ENCODE data around the gene KIRREL1. TPM values are rescaled to one million over a fixed set of nuclear protein-coding genes. Genes with fewer than 3 reads are reported as not detected.

Gene KIRREL1
- total and polyA plus RNA-seq, 5 experiments from 2014 or later, result not detected

DNA sequence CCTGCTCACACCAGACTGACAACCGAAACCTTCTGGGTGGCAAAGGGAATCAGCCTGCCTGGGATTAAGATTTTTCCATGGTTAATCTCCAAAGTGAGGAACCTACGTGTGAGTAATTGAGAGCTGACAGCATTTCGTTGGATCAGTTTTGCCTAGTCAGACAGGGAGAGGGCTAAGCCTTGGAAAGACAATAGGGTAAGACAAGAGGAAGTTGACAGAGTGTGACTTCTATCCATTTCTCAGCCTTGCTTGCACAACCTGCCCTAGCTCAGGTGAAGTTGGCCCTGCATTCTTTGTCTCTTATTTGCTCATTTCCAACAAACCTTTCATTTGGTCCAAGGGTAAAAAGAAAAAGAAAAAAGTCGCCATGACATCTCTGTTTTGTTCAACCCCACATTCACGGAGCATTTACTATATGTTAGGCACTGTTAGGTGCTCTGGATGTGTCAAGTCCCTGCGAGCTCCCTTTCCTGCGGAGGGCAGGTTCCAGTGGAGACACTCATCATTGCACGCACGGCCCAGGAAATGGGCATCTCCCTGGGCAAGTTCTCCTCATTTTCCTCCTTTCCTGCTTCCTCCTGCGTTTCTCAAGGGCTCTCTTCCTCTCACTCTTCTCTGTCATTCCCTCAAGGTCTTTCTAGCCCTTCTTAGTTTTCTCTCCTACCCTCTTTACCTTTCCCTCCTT, 23.3 kb downstream of the KIRREL1 start:
- H3K4me1 Mint-ChIP-seq, result peaks cover 0 to 6% (median under 1%) of the 10 kb centered on the region in 4 donors
- no peaks in the 10 kb centered on the region for H3K36me3 Mint-ChIP-seq
- peaks cover 2 to 20% (median 16%) of the 10 kb centered on the region in 5 donors for H3K27me3 Mint-ChIP-seq
- DNase-seq (no peak), ATAC-seq (no peak)
- H3K4me3 Mint-ChIP-seq, result no peak overlapping the region
- no peaks in the 10 kb centered on the region for H3K9me3 Mint-ChIP-seq
- no peak overlapping the region for H3K27ac Mint-ChIP-seq
- POLR2A ChIA-PET, result no interaction called here

DNA sequence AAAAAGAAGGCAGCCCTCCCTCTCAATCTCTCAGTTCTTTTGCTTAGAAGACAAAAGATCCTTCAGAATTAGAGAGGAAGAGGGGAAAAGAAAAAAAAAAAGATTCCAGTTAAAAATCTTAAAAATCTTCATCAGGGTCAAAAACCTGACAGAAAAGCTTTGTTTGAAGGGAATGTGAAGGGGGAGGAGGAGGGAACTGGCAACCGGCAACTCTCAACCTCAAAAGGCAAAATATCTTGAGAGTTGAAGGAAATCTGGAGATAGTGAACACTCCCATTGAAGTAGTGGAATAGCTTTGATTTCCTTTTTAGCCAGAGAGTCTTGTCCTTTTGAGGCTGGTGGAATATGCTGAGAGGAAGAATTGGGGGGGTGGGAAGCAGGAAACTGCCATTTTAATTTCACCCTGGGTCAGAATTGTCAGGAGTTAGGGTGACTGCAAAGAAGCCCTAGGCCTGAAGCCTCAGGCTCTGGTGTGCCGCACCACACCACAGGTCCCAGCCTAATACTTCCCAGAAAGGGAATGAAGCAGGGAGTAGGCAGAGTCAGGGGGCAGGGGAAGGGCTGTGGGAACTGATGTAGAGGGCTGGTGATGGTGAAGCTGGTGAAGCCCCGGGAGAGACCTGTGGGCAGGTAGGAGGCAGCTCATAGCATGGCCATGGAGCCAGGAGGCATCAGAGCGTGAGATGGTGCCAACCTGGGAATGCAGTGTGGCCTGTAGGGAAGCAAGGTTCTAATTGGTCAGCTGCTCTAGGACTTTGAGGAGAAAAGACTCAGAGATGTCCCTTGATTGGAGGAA, 24.6 kb downstream of the KIRREL1 start:
- peaks cover 0 to 6% (median under 1%) of the 10 kb centered on the region in 4 donors for H3K4me1 Mint-ChIP-seq
- peaks cover 2 to 20% (median 16%) of the 10 kb centered on the region in 5 donors for H3K27me3 Mint-ChIP-seq
- no peak overlapping the region for H3K27ac Mint-ChIP-seq
- no peaks in the 10 kb centered on the region for H3K36me3 Mint-ChIP-seq
- ATAC-seq (no peak), DNase-seq (no peak)
- H3K9me3 Mint-ChIP-seq, result no peaks in the 10 kb centered on the region
- H3K4me3 Mint-ChIP-seq, result no peak overlapping the region
- POLR2A ChIA-PET, result no interaction called here

DNA sequence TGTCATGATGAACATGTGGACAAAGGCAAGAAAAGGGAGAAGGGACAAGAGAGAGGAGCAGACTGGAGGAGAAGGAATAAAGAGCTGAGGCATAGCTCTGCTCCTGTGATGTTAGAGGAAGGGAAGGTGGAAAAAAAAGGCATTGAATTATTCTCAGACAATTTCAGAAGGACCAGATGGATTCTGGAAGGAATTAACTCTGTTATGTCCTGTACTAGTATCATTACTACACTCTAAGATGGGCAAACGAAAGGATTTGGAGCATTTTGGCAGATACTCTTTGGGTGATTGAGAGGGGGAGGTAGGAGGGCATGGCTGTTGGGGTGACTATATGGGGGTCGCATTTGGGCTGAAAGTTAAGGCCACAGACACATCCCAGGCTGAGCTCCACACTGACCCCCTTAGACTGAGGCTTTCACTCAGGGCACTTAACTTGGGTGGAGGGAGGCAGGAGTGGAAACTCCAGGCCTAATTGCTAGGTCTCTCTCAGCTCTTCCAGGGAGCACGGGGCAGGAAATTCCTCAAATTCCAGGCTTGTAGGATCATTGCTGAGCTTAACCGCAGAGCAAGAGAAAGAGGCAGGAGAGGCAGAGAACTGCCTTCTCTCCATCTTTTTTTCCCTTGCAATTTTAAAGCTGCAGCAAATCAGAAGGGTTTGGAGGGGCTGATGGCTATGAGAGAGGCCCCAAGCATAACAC, 25.9 kb downstream of the KIRREL1 start:
- H3K36me3 Mint-ChIP-seq, result no peaks in the 10 kb centered on the region
- H3K27ac Mint-ChIP-seq, result no peak overlapping the region
- POLR2A ChIA-PET, result no interaction called here

DNA sequence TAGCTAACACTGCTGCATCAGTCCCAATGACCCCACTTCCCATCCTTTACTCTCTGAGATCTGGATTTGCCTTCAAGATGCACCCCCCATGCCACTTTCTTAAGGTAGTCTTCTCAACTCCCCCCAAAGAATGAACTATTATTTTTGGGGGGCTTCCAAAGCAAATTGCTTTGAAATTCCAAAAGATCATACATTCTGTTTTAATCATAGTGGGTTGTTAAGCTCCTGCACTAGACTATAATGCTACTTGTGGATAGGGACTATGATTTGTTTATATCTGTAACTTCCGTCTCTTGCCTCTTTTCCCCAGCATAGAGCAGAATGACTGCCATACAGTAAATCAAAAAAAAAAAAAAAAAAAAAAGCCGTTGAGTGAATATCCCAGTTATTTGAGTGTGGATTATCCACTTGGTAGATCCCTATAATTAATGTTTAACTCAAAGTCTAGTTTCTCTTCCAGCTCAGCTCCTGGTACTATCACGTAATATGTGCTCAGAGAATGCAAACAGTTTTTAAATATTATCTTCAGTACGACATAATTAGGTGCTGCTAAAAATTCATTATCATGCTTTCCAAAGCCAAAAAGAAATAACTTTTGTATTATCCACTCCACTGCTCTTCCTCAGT, 26.9 kb downstream of the KIRREL1 start:
- H3K4me1 Mint-ChIP-seq, result no peaks in the 10 kb centered on the region
- ATAC-seq (no peak), DNase-seq (no peak)
- H3K27ac Mint-ChIP-seq, result no peak overlapping the region
- no peak overlapping the region for H3K4me3 Mint-ChIP-seq
- peaks cover 4 to 20% (median 16%) of the 10 kb centered on the region in 5 donors for H3K27me3 Mint-ChIP-seq
- H3K36me3 Mint-ChIP-seq, result no peaks in the 10 kb centered on the region
- POLR2A ChIA-PET, result no interaction called here
- no peaks in the 10 kb centered on the region for H3K9me3 Mint-ChIP-seq

More for the DNA sequence above, 25.9 kb downstream of the KIRREL1 start:
- Mint-ChIP-seq H3K4me3 (no peak overlapping the region), H3K4me1 (no peaks in the 10 kb centered on the region), H3K27me3 (peaks cover 3 to 20% (median 16%) of the 10 kb centered on the region in 5 donors), H3K9me3 (no peaks in the 10 kb centered on the region)
- DNase-seq (no peak), ATAC-seq (no peak)

DNA sequence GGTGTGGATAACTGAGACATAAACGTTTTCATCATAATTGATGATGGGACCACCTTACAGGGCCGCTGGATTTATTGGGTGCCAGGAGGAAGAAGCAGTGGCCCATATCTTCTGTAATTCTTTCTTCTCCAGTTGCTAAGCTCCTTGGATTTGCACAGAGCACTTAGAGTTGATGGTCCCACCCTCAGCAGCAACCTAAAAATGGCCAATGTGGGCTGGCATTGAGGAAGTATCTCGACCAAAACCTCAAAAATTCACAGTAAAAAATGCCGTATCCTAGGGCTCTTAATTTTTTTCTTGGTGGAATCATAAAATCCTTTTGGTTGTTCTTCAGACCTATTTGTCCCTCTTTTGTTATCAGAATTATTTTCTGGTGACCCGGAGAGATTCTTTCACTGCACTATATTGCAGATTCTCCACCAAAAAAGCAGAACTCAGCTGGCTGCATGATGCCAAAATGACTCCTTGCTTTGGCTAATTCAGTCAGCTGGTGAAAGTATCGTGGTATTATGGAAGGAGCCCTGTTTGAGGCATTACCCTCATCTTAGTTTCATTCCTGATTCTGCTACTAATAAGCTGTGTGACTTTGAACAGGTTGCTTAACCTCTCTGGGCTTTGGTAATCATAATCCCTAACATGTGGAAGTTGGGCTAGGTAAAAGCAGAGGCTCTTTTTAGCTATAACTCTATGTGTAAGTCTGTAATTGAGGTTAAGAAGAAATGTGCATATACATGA, 27.6 kb downstream of the KIRREL1 start:
- H3K4me1 Mint-ChIP-seq, result no peaks in the 10 kb centered on the region
- no peaks in the 10 kb centered on the region for H3K9me3 Mint-ChIP-seq
- no peaks in the 10 kb centered on the region for H3K36me3 Mint-ChIP-seq
- POLR2A ChIA-PET, result no interaction called here
- H3K27ac Mint-ChIP-seq, result no peak overlapping the region
- H3K4me3 Mint-ChIP-seq, result no peak overlapping the region
- DNase-seq (no peak), ATAC-seq (no peak)
- peaks cover 4 to 21% (median 13%) of the 10 kb centered on the region in 5 donors for H3K27me3 Mint-ChIP-seq

DNA sequence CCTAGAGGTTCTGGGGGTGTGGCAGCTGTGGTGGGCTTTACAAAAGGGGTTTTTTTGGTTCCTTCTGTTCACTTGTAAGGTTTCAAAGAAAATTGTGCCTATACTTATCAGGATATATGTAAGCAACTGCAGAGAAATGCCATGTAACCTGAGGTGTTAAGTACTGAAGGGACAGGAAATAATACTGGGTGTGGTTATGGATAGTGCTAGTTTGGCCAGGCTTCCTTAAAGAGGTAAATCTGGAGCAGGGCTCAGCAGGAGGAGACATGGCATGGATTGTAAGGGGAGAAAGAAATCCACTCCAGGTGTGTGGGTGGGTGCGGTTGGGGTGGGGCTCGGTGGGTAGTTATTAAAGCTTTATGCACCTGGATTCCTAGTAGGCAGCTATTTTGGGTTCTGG, 28.3 kb downstream of the KIRREL1 start:
- no peaks in the 10 kb centered on the region for H3K4me1 Mint-ChIP-seq
- H3K9me3 Mint-ChIP-seq, result no peaks in the 10 kb centered on the region
- H3K27me3 Mint-ChIP-seq, result peaks cover 2 to 21% (median 13%) of the 10 kb centered on the region in 5 donors
- H3K4me3 Mint-ChIP-seq, result no peak overlapping the region
- POLR2A ChIA-PET, result no interaction called here
- H3K36me3 Mint-ChIP-seq, result no peaks in the 10 kb centered on the region
- ATAC-seq, result no peak
- DNase-seq, result no peak
- H3K27ac Mint-ChIP-seq, result no peak overlapping the region

DNA sequence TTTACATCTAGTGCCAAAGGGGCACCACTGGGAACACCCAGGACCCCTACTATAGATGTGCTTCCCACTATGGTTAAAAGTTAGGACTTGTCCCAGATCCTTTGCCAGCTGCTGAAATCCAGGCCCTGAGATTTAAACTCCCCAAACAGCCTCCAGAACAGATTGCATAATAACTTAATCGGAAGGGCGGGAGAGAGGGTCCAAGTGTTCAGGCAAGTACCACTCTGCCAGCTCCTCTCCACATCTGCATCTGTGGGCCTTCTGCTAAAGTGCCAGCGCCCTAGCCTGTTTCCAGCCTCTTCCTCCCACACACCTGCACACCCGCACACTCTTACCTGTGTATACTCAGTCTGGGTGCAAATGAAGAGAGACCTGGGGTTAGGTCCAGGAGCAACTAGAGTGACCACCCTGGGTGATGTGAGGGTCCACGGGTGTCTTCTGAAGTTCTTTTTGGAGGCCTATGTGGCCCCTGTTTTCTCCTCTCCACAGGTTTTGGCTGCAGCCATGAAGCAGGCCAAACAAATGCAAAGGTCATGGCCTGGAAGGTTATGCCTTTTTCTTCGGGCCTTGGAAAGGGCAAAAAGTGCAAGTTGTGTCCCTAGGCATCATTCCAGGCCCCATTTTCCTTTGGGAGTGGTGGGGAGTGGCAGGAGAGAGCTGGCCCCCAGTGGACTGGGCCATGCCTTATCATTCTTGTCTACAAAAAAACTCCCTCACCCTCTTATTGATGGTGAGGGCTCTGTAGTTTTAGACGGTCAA, 29.3 kb downstream of the KIRREL1 start:
- ATAC-seq, result no peak
- H3K27ac Mint-ChIP-seq, result no peak overlapping the region

DNA sequence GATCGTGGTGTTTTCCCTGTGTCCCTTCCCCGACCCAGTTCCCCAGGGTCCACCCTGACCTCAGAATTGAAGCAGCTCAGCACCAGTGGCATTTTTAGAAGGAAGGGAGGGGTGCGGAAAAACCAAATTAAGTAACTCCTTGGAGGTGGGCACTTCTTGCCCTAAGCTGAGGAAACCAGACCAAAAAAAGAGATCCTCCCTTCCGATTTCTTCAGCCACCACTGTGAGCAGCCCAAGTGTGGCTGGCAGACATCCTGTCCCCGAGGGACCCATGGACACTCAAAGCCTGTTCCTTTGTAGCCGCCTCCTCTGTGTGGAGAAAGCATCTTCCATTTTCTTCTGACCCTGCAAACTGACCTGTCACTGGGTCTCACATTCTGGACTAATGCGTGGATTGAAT, 31.3 kb downstream of the KIRREL1 start:
- POLR2A ChIA-PET, result no interaction called here
- no peak overlapping the region for H3K27ac Mint-ChIP-seq

More for the DNA sequence above, 29.3 kb downstream of the KIRREL1 start:
- DNase-seq, result no peak
- POLR2A ChIA-PET, result no interaction called here
- Mint-ChIP-seq H3K36me3 (no peaks in the 10 kb centered on the region), H3K4me3 (no peak overlapping the region), H3K27me3 (peaks cover 2 to 17% (median 10%) of the 10 kb centered on the region in 5 donors), H3K4me1 (no peaks in the 10 kb centered on the region), H3K9me3 (no peaks in the 10 kb centered on the region)

DNA sequence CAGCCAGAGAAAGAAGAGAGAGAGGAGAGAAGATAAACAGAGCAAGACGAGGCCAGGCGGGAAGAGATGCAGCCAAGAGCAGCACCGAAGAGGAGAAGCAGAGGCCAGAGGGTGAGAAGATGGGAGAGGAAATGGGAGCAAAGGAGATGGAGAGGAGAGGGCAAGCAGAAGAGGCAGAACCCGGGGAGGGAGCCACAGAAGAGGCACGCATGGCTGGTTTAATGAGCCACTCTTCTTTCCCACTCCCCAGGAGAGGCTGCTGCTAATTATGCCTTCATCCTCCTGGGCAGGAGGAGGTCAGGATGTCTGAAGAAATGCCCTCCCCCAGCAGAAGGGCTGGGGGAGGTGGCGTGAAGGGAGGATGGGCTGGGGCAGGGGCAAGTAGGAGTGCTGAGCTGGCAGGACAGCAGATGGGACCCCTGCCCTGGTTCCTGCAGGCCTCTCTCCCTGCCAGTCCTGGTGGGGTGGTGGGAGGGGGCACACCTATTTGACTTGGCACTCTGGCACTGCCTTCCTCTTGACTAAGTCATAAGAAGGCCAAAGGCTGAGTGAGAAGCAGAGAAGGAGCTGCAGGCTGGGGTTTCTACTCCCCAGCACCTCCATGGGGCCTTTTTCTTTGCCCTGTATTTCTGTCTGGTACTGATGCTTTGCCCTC, 32.3 kb downstream of the KIRREL1 start:
- H3K4me1 Mint-ChIP-seq, result no peaks in the 10 kb centered on the region
- no peaks in the 10 kb centered on the region for H3K9me3 Mint-ChIP-seq
- DNase-seq (no peak), ATAC-seq (no peak)
- H3K36me3 Mint-ChIP-seq, result no peaks in the 10 kb centered on the region
- POLR2A ChIA-PET, result no interaction called here
- H3K27ac Mint-ChIP-seq, result no peak overlapping the region
- peaks cover 0 to 5% (median 2%) of the 10 kb centered on the region in 5 donors for H3K27me3 Mint-ChIP-seq
- no peak overlapping the region for H3K4me3 Mint-ChIP-seq

More for the DNA sequence above, 31.3 kb downstream of the KIRREL1 start:
- DNase-seq (no peak), ATAC-seq (no peak)
- no peaks in the 10 kb centered on the region for H3K9me3 Mint-ChIP-seq
- H3K36me3 Mint-ChIP-seq, result no peaks in the 10 kb centered on the region
- no peak overlapping the region for H3K4me3 Mint-ChIP-seq
- peaks cover 0 to 9% (median 4%) of the 10 kb centered on the region in 5 donors for H3K27me3 Mint-ChIP-seq
- no peaks in the 10 kb centered on the region for H3K4me1 Mint-ChIP-seq

DNA sequence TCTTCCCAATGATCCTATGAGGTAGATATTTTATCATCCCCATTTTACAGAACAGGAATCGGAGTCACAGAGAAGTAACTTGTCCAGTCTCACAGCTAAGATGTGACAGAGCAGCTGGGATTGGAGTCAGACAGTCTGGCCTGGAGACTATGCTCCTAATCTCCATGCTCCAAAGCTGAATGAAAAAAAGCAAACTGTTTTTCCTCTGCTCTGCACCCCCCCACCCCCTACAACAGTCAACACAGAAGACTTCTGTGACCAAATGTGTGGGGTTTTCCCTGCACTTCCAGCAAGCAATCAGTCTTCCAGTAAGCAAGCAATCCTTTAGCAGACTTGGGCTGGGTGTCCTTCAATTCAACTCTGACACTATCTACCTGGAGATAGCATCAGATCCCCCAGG, 33.2 kb downstream of the KIRREL1 start:
- Mint-ChIP-seq H3K4me1 (no peaks in the 10 kb centered on the region), H3K27me3 (peaks cover 0 to 5% (median 2%) of the 10 kb centered on the region in 5 donors), H3K4me3 (no peak overlapping the region), H3K27ac (no peak overlapping the region), H3K9me3 (no peaks in the 10 kb centered on the region), H3K36me3 (no peaks in the 10 kb centered on the region)
- DNase-seq (no peak), ATAC-seq (no peak)
- POLR2A ChIA-PET, result no interaction called here

DNA sequence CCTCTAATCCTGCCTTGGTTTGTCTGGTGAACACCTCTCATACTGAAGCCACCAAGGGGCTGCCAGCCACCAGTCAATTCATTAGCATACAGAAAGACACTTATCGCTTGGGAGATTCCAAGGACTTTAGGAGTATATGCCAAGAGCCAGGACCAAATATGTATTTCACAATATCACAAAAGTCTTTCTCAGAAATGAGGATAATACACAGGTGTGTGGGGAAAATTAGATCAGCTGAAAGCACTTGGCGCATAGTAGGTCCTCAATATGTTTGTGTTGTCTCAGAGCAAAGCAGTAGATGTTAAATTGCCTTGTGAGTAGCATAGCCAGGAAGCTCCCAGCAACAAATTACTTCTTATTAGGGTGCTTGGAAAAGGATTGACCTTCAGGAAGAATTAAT, 34.1 kb downstream of the KIRREL1 start:
- Mint-ChIP-seq H3K9me3 (no peaks in the 10 kb centered on the region), H3K27me3 (peaks cover 0 to 7% (median 2%) of the 10 kb centered on the region in 5 donors), H3K36me3 (no peaks in the 10 kb centered on the region), H3K27ac (no peak overlapping the region), H3K4me3 (no peak overlapping the region), H3K4me1 (no peaks in the 10 kb centered on the region)
- ATAC-seq (no peak), DNase-seq (no peak)
- POLR2A ChIA-PET, result no interaction called here

All from naive thymus-derived CD8-positive, alpha-beta T cell (primary cell).